ENCODE results near the gene NET1.

NET1 gene

GRCh38 chr10:5443429-5443828, 31.1 kb downstream of the NET1 start:
- no peak for DNase-seq

GRCh38 chr10:5445006-5445405, 32.6 kb downstream of the NET1 start:
- no peak for DNase-seq

GRCh38 chr10:5446390-5446926, 34.1 kb downstream of the NET1 start:
- DNase-seq: peak; percentile 29 to 89 (median 62)

GRCh38 chr10:5447056-5447455, 34.7 kb downstream of the NET1 start:
- no peak for DNase-seq

GRCh38 chr10:5447611-5448071, 35.3 kb downstream of the NET1 start:
- no peak for DNase-seq

GRCh38 chr10:5448333-5449001, 36.1 kb downstream of the NET1 start:
- DNase-seq: no peak

GRCh38 chr10:5449227-5449626, 36.9 kb downstream of the NET1 start:
- no peak for DNase-seq

- no peak for DNase-seq
Observed at GRCh38 chr10:5449823-5450222, 37.5 kb downstream of the NET1 start.

- no peak for DNase-seq
Observed at GRCh38 chr10:5450605-5451384, 38.4 kb downstream of the NET1 start.

GRCh38 chr10:5453749-5454489, 41.6 kb downstream of the NET1 start:
- DNase-seq: no peak

- no peak for DNase-seq
Observed at GRCh38 chr10:5456563-5456962, 44.2 kb downstream of the NET1 start.

- no peak for DNase-seq
Observed at GRCh38 chr10:5457741-5458140, 45.4 kb downstream of the NET1 start.

- no peak for DNase-seq
Observed at GRCh38 chr10:5458425-5458824, 46.1 kb downstream of the NET1 start.

GRCh38 chr10:5458949-5459747, 46.8 kb downstream of the NET1 start:
- no peak for DNase-seq

- DNase-seq: no peak
Observed at GRCh38 chr10:5460468-5461202, 48.3 kb downstream of the NET1 start.

- DNase-seq: no peak
Observed at GRCh38 chr10:5461203-5461588, 48.8 kb downstream of the NET1 start.

- DNase-seq: no peak
Observed at GRCh38 chr10:5461914-5462840, 49.8 kb downstream of the NET1 start.

GRCh38 chr10:5462841-5463293, 50.5 kb downstream of the NET1 start:
- no peak for DNase-seq

GRCh38 chr10:5464546-5464945, 52.2 kb downstream of the NET1 start:
- DNase-seq: no peak

- DNase-seq: no peak
Observed at GRCh38 chr10:5465976-5466450, 53.7 kb downstream of the NET1 start.
